Stimulated activated naive CD8-positive, alpha-beta T cell treated with anti-CD3 and anti-CD28 coated beads, Interleukin-15, Interleukin-2, amounts not matched to agents 100 ng/mL and 50 ng/mL, for 24 hours (primary cell): Measurements from ENCODE around the gene AHI1.
"Not testable (repeated sequence)": the region's sequence is repeated elsewhere in the genome, so short reads cannot be mapped to it uniquely, and the experiment has no call there.

ENCODE experiments used
- H3K27ac Mint-ChIP-seq: one replicate; pipeline ENCODE4 v1.8.0; 2021; ENCODE audit warnings: mild to moderate bottlenecking, mixed read lengths
- H3K27me3 Mint-ChIP-seq: one replicate; pipeline ENCODE4 v1.8.0; 2021; ENCODE audit warnings: mixed read lengths
- H3K36me3 Mint-ChIP-seq: one replicate; pipeline ENCODE4 v1.8.0; 2021; ENCODE audit warnings: low read depth, mixed read lengths
- H3K4me1 Mint-ChIP-seq: one replicate; pipeline ENCODE4 v1.8.0; 2021; ENCODE audit warnings: low read depth, mixed read lengths
- H3K4me3 Mint-ChIP-seq: one replicate; pipeline ENCODE4 v1.8.0; 2021; ENCODE audit warnings: mild to moderate bottlenecking, mixed read lengths
- H3K9me3 Mint-ChIP-seq: one replicate; pipeline ENCODE4 v1.8.0; 2021; ENCODE audit warnings: mixed read lengths

Gene AHI1

GRCh38 chr6:135257631-135258405 is 239.7 kb downstream of the AHI1 start:
- no peak overlapping the region for H3K4me3 Mint-ChIP-seq
- no peaks in the 10 kb centered on the region for H3K9me3 Mint-ChIP-seq
- H3K36me3 Mint-ChIP-seq, result no peaks in the 10 kb centered on the region
- peaks cover 4% of the 10 kb centered on the region for H3K27me3 Mint-ChIP-seq
- H3K27ac Mint-ChIP-seq, result no peak overlapping the region
- no peaks in the 10 kb centered on the region for H3K4me1 Mint-ChIP-seq

- Mint-ChIP-seq H3K9me3 (no peaks in the 10 kb centered on the region), H3K4me1 (no peaks in the 10 kb centered on the region), H3K27me3 (peaks cover 4% of the 10 kb centered on the region), H3K27ac (no peak overlapping the region), H3K4me3 (no peak overlapping the region), H3K36me3 (no peaks in the 10 kb centered on the region)
Measured at GRCh38 chr6:135256866-135257265, 240.7 kb downstream of the AHI1 start.

GRCh38 chr6:135254471-135254870 is 243.1 kb downstream of the AHI1 start:
- Mint-ChIP-seq H3K27ac (no peak overlapping the region), H3K4me3 (no peak overlapping the region)

GRCh38 chr6:135251498-135252441 is 245.8 kb downstream of the AHI1 start:
- Mint-ChIP-seq H3K36me3 (no peaks in the 10 kb centered on the region), H3K4me3 (no peak overlapping the region), H3K4me1 (peaks cover 14% of the 10 kb centered on the region), H3K27me3 (no peaks in the 10 kb centered on the region), H3K27ac (no peak overlapping the region), H3K9me3 (no peaks in the 10 kb centered on the region)

More at GRCh38 chr6:135254471-135254870, 243.1 kb downstream of the AHI1 start:
- Mint-ChIP-seq H3K9me3 (no peaks in the 10 kb centered on the region), H3K36me3 (no peaks in the 10 kb centered on the region), H3K27me3 (no peaks in the 10 kb centered on the region), H3K4me1 (peaks cover 13% of the 10 kb centered on the region)

GRCh38 chr6:135250751-135251497 is 246.6 kb downstream of the AHI1 start:
- Mint-ChIP-seq H3K36me3 (no peaks in the 10 kb centered on the region), H3K27me3 (no peaks in the 10 kb centered on the region), H3K4me1 (peaks cover 14% of the 10 kb centered on the region), H3K4me3 (no peak overlapping the region), H3K9me3 (no peaks in the 10 kb centered on the region), H3K27ac (no peak overlapping the region)

GRCh38 chr6:135250234-135250633 is 247.3 kb downstream of the AHI1 start:
- Mint-ChIP-seq H3K4me1 (peaks cover 14% of the 10 kb centered on the region), H3K27ac (peak overlapping the region; percentile 45), H3K9me3 (no peaks in the 10 kb centered on the region), H3K36me3 (no peaks in the 10 kb centered on the region), H3K4me3 (no peak overlapping the region), H3K27me3 (no peaks in the 10 kb centered on the region)

GRCh38 chr6:135246412-135247012 is 251.0 kb downstream of the AHI1 start:
- not testable (repeated sequence) for H3K27ac Mint-ChIP-seq, H3K27me3 Mint-ChIP-seq, H3K4me3 Mint-ChIP-seq, H3K9me3 Mint-ChIP-seq, H3K36me3 Mint-ChIP-seq
- peaks cover 14% of the 10 kb centered on the region for H3K4me1 Mint-ChIP-seq

- Mint-ChIP-seq H3K4me3 (no peak overlapping the region), H3K36me3 (no peaks in the 10 kb centered on the region), H3K27ac (no peak overlapping the region), H3K9me3 (no peaks in the 10 kb centered on the region), H3K4me1 (peaks cover 4% of the 10 kb centered on the region), H3K27me3 (peaks cover 3% of the 10 kb centered on the region)
Measured at GRCh38 chr6:135244805-135245204, 252.7 kb downstream of the AHI1 start.

- Mint-ChIP-seq H3K27me3 (peaks cover 3% of the 10 kb centered on the region), H3K27ac (no peak overlapping the region), H3K4me3 (no peak overlapping the region), H3K4me1 (no peaks in the 10 kb centered on the region), H3K9me3 (no peaks in the 10 kb centered on the region), H3K36me3 (no peaks in the 10 kb centered on the region)
Measured at GRCh38 chr6:135243871-135244796, 253.4 kb downstream of the AHI1 start.

GRCh38 chr6:135240711-135241110 is 256.8 kb downstream of the AHI1 start:
- no peak overlapping the region for H3K27ac Mint-ChIP-seq
- no peaks in the 10 kb centered on the region for H3K9me3 Mint-ChIP-seq

GRCh38 chr6:135236732-135237131 is 260.8 kb downstream of the AHI1 start:
- peaks cover 11% of the 10 kb centered on the region for H3K4me1 Mint-ChIP-seq
- no peak overlapping the region for H3K27ac Mint-ChIP-seq
- H3K9me3 Mint-ChIP-seq, result no peaks in the 10 kb centered on the region
- no peaks in the 10 kb centered on the region for H3K36me3 Mint-ChIP-seq
- no peak overlapping the region for H3K4me3 Mint-ChIP-seq
- peaks cover 3% of the 10 kb centered on the region for H3K27me3 Mint-ChIP-seq

More at GRCh38 chr6:135240711-135241110, 256.8 kb downstream of the AHI1 start:
- Mint-ChIP-seq H3K27me3 (peaks cover 3% of the 10 kb centered on the region), H3K4me3 (no peak overlapping the region), H3K36me3 (no peaks in the 10 kb centered on the region), H3K4me1 (peaks cover 5% of the 10 kb centered on the region)

- Mint-ChIP-seq H3K9me3 (no peaks in the 10 kb centered on the region), H3K27ac (no peak overlapping the region), H3K4me3 (no peak overlapping the region), H3K27me3 (peaks cover 3% of the 10 kb centered on the region), H3K36me3 (no peaks in the 10 kb centered on the region), H3K4me1 (peaks cover 14% of the 10 kb centered on the region)
Measured at GRCh38 chr6:135236319-135236718, 261.2 kb downstream of the AHI1 start.

GRCh38 chr6:135235716-135236115 is 261.8 kb downstream of the AHI1 start:
- no peak overlapping the region for H3K27ac Mint-ChIP-seq
- H3K4me3 Mint-ChIP-seq, result no peak overlapping the region
- H3K4me1 Mint-ChIP-seq, result peaks cover 17% of the 10 kb centered on the region
- H3K27me3 Mint-ChIP-seq, result peaks cover 2% of the 10 kb centered on the region
- no peaks in the 10 kb centered on the region for H3K9me3 Mint-ChIP-seq
- no peaks in the 10 kb centered on the region for H3K36me3 Mint-ChIP-seq

- peaks cover 17% of the 10 kb centered on the region for H3K4me1 Mint-ChIP-seq
- H3K4me3 Mint-ChIP-seq, result no peak overlapping the region
- no peak overlapping the region for H3K27ac Mint-ChIP-seq
- no peaks in the 10 kb centered on the region for H3K36me3 Mint-ChIP-seq
- no peaks in the 10 kb centered on the region for H3K27me3 Mint-ChIP-seq
- H3K9me3 Mint-ChIP-seq, result no peaks in the 10 kb centered on the region
Measured at GRCh38 chr6:135234492-135234780, 263.1 kb downstream of the AHI1 start.
